HG02943 (cell line): ENCODE data around the gene SLC35F2.

ENCODE experiments used
- ATAC-seq: cut with Tn5 transposase; IDR thresholded peaks from one replicate; pipeline ENCODE4 v1.9.1; 2021; ENCODE audit warnings: mild to moderate bottlenecking, low read depth, moderate library complexity; ENCODE audit not compliant: unreplicated experiment

SLC35F2 gene

DNA sequence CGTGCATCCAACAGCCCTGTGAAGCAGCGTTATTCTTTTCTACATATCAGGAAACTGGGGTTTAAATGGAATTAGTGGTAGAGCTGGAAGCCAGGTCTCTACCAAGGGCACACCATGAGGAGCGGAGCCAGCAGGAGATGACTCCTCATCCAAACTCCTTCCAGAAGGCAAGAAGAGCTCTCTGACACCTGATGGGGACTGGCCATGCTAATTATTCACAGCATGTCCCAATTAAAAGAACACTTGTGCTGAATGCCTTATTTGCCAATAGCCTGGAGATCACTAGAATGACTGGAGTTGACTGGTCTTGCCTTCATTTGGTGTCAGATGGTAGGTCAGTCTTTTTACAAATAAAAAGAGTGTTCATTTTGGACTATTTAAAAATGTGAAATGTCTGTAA lies 113.9 kb downstream of the SLC35F2 start:
- no peak for ATAC-seq

DNA sequence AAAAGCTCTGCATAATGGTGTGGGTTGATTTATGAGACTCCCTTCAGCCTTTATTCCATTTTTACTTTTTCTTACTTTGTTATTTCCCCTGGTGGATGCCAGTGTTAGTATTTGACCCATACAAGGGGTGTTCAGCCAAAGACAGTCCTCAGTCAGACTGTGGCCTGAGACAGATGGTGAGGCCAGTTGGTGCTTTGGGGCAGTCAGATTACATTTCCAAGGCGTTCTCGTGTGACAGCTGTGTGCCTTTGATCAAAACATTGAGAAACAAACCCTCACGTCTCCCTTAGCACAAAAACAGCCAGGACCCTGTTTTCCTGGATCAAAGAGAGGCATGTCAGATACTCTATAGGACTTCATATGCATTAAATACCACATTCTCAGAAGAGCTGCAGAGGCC lies 115.4 kb downstream of the SLC35F2 start:
- no peak for ATAC-seq

DNA sequence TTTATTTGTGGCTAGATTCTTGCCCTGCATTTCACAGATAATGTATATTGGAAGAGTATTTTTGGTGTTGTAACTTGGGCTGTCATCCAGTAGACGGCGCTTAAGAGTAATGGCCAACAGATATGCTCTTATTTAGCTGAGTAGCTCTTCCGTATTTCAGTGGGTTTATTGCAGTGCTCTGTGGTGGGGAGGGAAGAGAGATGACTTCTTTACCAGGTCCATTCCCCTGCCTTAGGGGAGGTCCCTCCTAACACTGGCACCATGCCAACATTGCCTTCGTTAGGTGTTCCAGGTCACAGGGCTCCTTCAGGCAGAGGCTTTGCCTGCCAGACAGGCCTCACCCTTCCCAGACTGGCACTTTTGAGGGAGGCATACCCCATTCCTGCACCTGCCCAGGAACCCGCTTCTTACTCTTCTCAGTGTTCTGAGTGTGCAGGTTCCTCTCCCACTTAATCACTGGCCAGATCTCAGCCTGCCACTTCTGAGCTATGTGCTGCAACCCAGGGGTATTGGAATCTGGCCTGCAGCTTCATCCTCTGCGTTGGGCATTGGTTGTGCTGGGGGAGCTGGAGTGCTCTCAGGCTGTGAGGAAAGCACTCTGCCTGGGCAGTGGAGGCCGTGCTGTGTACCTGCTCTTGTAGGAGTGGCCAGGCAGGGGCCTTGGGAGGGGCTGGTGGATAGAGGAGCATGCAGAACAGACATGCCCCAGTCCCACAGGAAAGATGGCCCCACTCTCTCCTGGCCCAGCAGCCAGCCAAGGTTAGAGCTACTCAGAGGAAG lies 117.4 kb downstream of the SLC35F2 start:
- ATAC-seq: no peak
